Neural progenitor cell (in vitro differentiated cells): Measurements from ENCODE around the gene KRTAP12-2. TPM values are rescaled to one million over a fixed set of nuclear protein-coding genes. Genes with fewer than 3 reads are reported as not detected.

Experiments used
- DNase-seq: peaks from one replicate; pipeline ENCODE4 v3.0.0-alpha.2; 2016; ENCODE audit warnings: low spot score
- H2AFZ ChIP-seq: fragments of 200-600 bp; sonication (generic); replicated peaks from 2 replicates; pipeline ENCODE4 v1.6.1; 2016; ENCODE audit warnings: antibody characterized with exemption
- H3F3A ChIP-seq: fragments of 200-600 bp; sonication (generic); 2 replicates; pipeline ENCODE4 v1.6.1; 2016; ENCODE audit warnings: antibody characterized with exemption, low read depth
- H3K27ac ChIP-seq: fragments of 200-600 bp; sonication (generic); 2 replicates; pipeline ENCODE4 v1.5.1; 2016; ENCODE audit warnings: mild to moderate bottlenecking
- H3K27me3 ChIP-seq: fragments of 200-600 bp; sonication (generic); 2 replicates; pipeline ENCODE4 v1.6.1; 2016; ENCODE audit warnings: mild to moderate bottlenecking, moderate library complexity
- H3K36me3 ChIP-seq: fragments of 200-600 bp; sonication (generic); 2 replicates; pipeline ENCODE4 v1.5.1; 2016
- H3K4me1 ChIP-seq: fragments of 200-600 bp; sonication (generic); 2 replicates; pipeline ENCODE4 v1.6.1; 2016; ENCODE audit warnings: mixed run types
- H3K4me2 ChIP-seq: fragments of 200-600 bp; sonication (generic); 2 replicates; pipeline ENCODE4 v1.6.1; 2016
- H3K4me3 ChIP-seq: fragments of 200-600 bp; sonication (generic); 2 replicates; pipeline ENCODE4 v1.5.1; 2016
- H3K79me2 ChIP-seq: fragments of 200-600 bp; sonication (generic); 2 replicates; pipeline ENCODE4 v1.6.1; 2016; ENCODE audit warnings: low read depth
- H3K9ac ChIP-seq: fragments of 200-600 bp; sonication (generic); 2 replicates; pipeline ENCODE4 v1.6.1; 2016
- H3K9me3 ChIP-seq: fragments of 200-600 bp; sonication (generic); 2 replicates; pipeline ENCODE4 v1.5.1; 2016; ENCODE audit warnings: low read depth
- H4K20me1 ChIP-seq: fragments of 200-600 bp; sonication (generic); 2 replicates; pipeline ENCODE4 v1.6.1; 2016; ENCODE audit warnings: low read depth
- H3K27ac Mint-ChIP-seq: 3 replicates; pipeline ENCODE4 v1.8.0; 2021; ENCODE audit warnings: mixed read lengths
- H3K27me3 Mint-ChIP-seq: 2 replicates; pipeline ENCODE4 v1.8.0; 2022; ENCODE audit warnings: low read depth, mild to moderate bottlenecking, inconsistent platforms, moderate library complexity, mixed read lengths; ENCODE audit not compliant: insufficient read depth
- H3K36me3 Mint-ChIP-seq: 3 replicates; pipeline ENCODE4 v1.8.0; 2021; ENCODE audit warnings: mixed read lengths
- H3K4me1 Mint-ChIP-seq: 3 replicates; pipeline ENCODE4 v1.8.0; 2021; ENCODE audit warnings: mixed read lengths
- H3K4me3 Mint-ChIP-seq: 3 replicates; pipeline ENCODE4 v1.8.0; 2021; ENCODE audit warnings: mild to moderate bottlenecking, moderate library complexity, mixed read lengths
- H3K9me3 Mint-ChIP-seq: 3 replicates; pipeline ENCODE4 v1.8.0; 2020; ENCODE audit warnings: mixed read lengths
- CTCF ChIP-seq: fragments of 200-600 bp; sonication (generic); IDR thresholded peaks from 2 replicates; pipeline ENCODE4 v1.5.1; 2017; ENCODE audit warnings: antibody characterized with exemption, mild to moderate bottlenecking
- EZH2 ChIP-seq: fragments of 200-600 bp; sonication (generic); IDR thresholded peaks from 2 replicates; pipeline ENCODE4 v1.6.1; 2017; ENCODE audit warnings: antibody characterized with exemption, mild to moderate bottlenecking, moderate library complexity
- EZH2phosphoT487 ChIP-seq: fragments of 200-600 bp; sonication (generic); IDR thresholded peaks from 2 replicates; pipeline ENCODE4 v1.6.1; 2017; ENCODE audit warnings: antibody characterized with exemption
- total RNA-seq: library from RNA; depleted of rRNA; stranded (reverse); fragments of >200 nt; gene quantifications from 2 replicates; pipeline ENCODE4 v1.2.3, GENCODE V29; 2015; ENCODE audit warnings: low replicate concordance

The KRTAP12-2 gene
- total RNA-seq, 1 donor from 2014 or later = not detected

- peak overlapping the region; percentile 69 for H3K4me2 ChIP-seq
- peaks cover 56% of the 10 kb centered on the region for H3K4me1 ChIP-seq
- peaks cover 22% of the 10 kb centered on the region for H4K20me1 ChIP-seq
- no peaks in the 10 kb centered on the region for H3K9me3 ChIP-seq
- Mint-ChIP-seq H3K4me1 (peaks cover 56% of the 10 kb centered on the region), H3K9me3 (peaks cover 2% of the 10 kb centered on the region), H3K36me3 (no peaks in the 10 kb centered on the region), H3K27me3 (peaks cover 79% of the 10 kb centered on the region), H3K4me3 (peak overlapping the region; percentile 57), H3K27ac (no peak overlapping the region)
- TF ChIP-seq EZH2phosphoT487 = no peak
- no peak for TF ChIP-seq CTCF
- no peak for TF ChIP-seq EZH2
- peaks cover 9% of the 10 kb centered on the region for H3F3A ChIP-seq
- H3K27ac ChIP-seq = no peak overlapping the region
- no peak overlapping the region for H3K9ac ChIP-seq
- no peaks in the 10 kb centered on the region for H3K36me3 ChIP-seq
- H3K4me3 ChIP-seq = peak overlapping the region; percentile 22
- no peak overlapping the region for H2AFZ ChIP-seq
- DNase-seq = no peak
- no peaks in the 10 kb centered on the region for H3K79me2 ChIP-seq
- peaks cover 84% of the 10 kb centered on the region for H3K27me3 ChIP-seq
Observed at GRCh38 chr21:44706026-44706705, 39.4 kb upstream of the KRTAP12-2 start.

GRCh38 chr21:44704636-44705001, 37.9 kb upstream of the KRTAP12-2 start:
- Mint-ChIP-seq H3K27ac (no peak overlapping the region), H3K36me3 (no peaks in the 10 kb centered on the region), H3K4me3 (no peak overlapping the region), H3K9me3 (peaks cover 2% of the 10 kb centered on the region), H3K4me1 (peaks cover 57% of the 10 kb centered on the region), H3K27me3 (peaks cover 73% of the 10 kb centered on the region)
- Histone ChIP-seq H3K9ac (no peak overlapping the region), H2AFZ (no peak overlapping the region), H4K20me1 (peaks cover 8% of the 10 kb centered on the region), H3K4me2 (no peak overlapping the region), H3K9me3 (no peaks in the 10 kb centered on the region), H3K36me3 (no peaks in the 10 kb centered on the region), H3K79me2 (no peaks in the 10 kb centered on the region), H3K27me3 (peaks cover 75% of the 10 kb centered on the region), H3K4me3 (no peak overlapping the region), H3F3A (peaks cover 3% of the 10 kb centered on the region), H3K27ac (no peak overlapping the region), H3K4me1 (peaks cover 50% of the 10 kb centered on the region)
- no peak for DNase-seq
- no peak for TF ChIP-seq EZH2phosphoT487
- TF ChIP-seq EZH2 = no peak
- TF ChIP-seq CTCF = no peak

GRCh38 chr21:44703731-44704635, 37.3 kb upstream of the KRTAP12-2 start:
- Mint-ChIP-seq H3K27ac (no peak overlapping the region), H3K36me3 (no peaks in the 10 kb centered on the region), H3K4me3 (no peak overlapping the region), H3K27me3 (peaks cover 67% of the 10 kb centered on the region), H3K4me1 (peaks cover 56% of the 10 kb centered on the region), H3K9me3 (peaks cover 2% of the 10 kb centered on the region)
- Histone ChIP-seq H3F3A (peaks cover 3% of the 10 kb centered on the region), H3K36me3 (no peaks in the 10 kb centered on the region), H3K27ac (no peak overlapping the region), H3K4me3 (no peak overlapping the region), H3K9me3 (no peaks in the 10 kb centered on the region), H3K9ac (no peak overlapping the region), H3K79me2 (no peaks in the 10 kb centered on the region), H2AFZ (no peak overlapping the region), H3K27me3 (peaks cover 69% of the 10 kb centered on the region), H3K4me1 (peaks cover 44% of the 10 kb centered on the region), H4K20me1 (peaks cover 8% of the 10 kb centered on the region), H3K4me2 (no peak overlapping the region)
- no peak for DNase-seq
- TF ChIP-seq EZH2phosphoT487 = no peak
- TF ChIP-seq CTCF = no peak
- no peak for TF ChIP-seq EZH2
